GM12801 (cell line): ENCODE measurements around the gene NLRX1.

Experiments
- CTCF ChIP-seq: IDR thresholded peaks from one replicate; pipeline ENCODE4 v1.5.1; 2011; ENCODE audit warnings: control low read depth; ENCODE audit not compliant: insufficient read length; ENCODE audit errors: extremely low read depth

NLRX1 gene, protein sequence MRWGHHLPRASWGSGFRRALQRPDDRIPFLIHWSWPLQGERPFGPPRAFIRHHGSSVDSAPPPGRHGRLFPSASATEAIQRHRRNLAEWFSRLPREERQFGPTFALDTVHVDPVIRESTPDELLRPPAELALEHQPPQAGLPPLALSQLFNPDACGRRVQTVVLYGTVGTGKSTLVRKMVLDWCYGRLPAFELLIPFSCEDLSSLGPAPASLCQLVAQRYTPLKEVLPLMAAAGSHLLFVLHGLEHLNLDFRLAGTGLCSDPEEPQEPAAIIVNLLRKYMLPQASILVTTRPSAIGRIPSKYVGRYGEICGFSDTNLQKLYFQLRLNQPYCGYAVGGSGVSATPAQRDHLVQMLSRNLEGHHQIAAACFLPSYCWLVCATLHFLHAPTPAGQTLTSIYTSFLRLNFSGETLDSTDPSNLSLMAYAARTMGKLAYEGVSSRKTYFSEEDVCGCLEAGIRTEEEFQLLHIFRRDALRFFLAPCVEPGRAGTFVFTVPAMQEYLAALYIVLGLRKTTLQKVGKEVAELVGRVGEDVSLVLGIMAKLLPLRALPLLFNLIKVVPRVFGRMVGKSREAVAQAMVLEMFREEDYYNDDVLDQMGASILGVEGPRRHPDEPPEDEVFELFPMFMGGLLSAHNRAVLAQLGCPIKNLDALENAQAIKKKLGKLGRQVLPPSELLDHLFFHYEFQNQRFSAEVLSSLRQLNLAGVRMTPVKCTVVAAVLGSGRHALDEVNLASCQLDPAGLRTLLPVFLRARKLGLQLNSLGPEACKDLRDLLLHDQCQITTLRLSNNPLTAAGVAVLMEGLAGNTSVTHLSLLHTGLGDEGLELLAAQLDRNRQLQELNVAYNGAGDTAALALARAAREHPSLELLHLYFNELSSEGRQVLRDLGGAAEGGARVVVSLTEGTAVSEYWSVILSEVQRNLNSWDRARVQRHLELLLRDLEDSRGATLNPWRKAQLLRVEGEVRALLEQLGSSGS

DNA sequence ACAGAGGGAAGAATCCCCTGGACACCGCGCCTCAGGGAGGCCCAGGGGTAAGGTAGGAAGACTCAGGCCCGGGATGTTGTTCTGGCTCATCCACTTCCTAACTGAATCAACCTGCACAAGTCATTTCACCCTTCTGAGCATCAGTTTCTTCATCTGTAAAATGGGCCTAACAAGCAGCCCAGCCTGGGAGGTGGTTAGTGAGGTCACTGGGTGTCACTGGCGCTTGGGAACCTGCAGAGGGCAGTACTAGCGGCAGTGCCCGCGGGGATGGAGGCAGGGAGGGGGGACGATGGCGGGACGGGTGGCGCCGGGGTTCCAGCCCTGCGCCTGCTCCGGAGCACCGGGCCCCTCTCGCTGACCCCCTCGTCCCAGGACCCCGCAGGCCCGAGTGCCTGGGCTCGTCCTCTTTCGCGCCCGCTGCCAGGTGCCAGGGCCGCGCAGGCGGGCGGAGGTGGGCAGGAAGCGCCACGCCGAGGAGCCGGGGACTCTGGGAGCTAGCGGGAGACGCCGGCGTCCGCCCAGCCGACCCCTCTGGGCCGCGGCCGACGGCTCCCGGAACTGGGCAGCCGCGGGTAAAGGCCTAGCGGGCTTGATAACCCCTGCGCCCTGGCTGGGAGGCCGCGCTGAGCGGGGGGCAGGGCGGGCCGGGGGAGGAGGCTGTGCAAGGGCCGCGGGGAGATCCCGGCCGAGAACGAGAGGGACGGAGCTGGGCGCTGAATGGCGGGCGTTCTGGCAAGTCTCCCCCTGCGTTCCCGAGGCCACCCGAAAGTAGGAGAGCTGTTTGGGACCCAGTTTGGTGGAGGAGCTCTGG is at the start of gene NLRX1:
NLRX1 (plus strand) TSS at position 255 of the 811 bp plus-strand sequence. CDS start 2,679 bp downstream, outside the sequence.
- peak; percentile 56 for TF ChIP-seq CTCF

DNA sequence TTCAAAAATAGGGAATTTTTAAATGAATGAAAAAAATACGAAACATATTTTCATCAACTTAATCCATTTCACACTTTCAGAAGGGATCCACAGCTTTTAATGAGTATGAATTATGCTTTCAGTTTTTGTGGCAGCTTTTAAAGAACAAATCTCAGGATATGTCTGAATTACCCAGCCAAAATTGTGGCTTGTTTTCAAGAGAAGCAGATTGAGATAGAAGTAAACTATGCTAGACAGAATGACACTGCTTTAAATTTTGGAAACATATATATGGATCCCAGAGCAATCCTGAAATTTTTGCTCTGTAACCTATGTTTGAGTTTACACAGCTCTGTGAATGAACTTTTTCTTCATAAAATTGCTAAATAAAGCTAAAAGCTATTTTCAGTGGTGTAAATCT is 49.6 kb upstream of the NLRX1 start:
- no peak for TF ChIP-seq CTCF

- TF ChIP-seq CTCF, result no peak
Measured at GRCh38 chr11:119120639-119121007, 47.9 kb upstream of the NLRX1 start.

- no peak for TF ChIP-seq CTCF
Measured at GRCh38 chr11:119121008-119121810, 47.3 kb upstream of the NLRX1 start, which contains the start of gene HINFP. HINFP (plus strand) TSS chr11:119121580; CDS start chr11:119126945, 5,365 bp downstream.

- TF ChIP-seq CTCF, result no peak
Measured at GRCh38 chr11:119121811-119122124, 46.8 kb upstream of the NLRX1 start.

DNA sequence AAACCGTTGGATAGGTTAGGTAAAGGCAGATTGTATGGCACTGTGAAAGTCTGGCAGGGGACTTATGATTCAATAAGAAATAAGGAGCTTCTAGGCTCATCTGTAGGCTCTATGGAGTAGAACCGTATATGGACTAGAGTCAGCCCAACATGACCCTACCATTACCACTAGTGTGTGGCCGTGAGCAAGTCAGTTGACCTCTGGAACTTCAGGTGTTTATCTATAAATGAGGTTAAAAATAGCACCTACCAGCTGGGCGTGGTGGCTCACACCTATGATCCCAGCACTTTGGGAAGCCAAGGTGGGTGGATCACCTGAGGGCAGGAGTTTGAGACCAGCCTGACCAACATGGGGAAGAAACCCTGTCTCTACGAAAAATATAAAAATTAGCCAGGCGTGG is 42.7 kb upstream of the NLRX1 start:
- TF ChIP-seq CTCF, result no peak
